Activated T-helper 1 cell treated with anti-CD3 and anti-CD28 coated beads, Interleukin-2, amount 50 U/mL, for 16 hours (primary cell): ENCODE data around the gene ERBB2.
A peak's percentile ranks its signal among the peaks of the same experiment; 100 is the strongest.
"Not testable (repeated sequence)": the region's sequence is repeated elsewhere in the genome, so short reads cannot be mapped to it uniquely, and the experiment has no call there.

Source experiments
- DNase-seq, 2 donors: peaks; one replicate each; pipeline ENCODE4 v3.0.0-alpha.2; 2020; ENCODE audit warnings: low read depth in 1 of 2, low spot score in 1 of 2

Gene ERBB2

DNA sequence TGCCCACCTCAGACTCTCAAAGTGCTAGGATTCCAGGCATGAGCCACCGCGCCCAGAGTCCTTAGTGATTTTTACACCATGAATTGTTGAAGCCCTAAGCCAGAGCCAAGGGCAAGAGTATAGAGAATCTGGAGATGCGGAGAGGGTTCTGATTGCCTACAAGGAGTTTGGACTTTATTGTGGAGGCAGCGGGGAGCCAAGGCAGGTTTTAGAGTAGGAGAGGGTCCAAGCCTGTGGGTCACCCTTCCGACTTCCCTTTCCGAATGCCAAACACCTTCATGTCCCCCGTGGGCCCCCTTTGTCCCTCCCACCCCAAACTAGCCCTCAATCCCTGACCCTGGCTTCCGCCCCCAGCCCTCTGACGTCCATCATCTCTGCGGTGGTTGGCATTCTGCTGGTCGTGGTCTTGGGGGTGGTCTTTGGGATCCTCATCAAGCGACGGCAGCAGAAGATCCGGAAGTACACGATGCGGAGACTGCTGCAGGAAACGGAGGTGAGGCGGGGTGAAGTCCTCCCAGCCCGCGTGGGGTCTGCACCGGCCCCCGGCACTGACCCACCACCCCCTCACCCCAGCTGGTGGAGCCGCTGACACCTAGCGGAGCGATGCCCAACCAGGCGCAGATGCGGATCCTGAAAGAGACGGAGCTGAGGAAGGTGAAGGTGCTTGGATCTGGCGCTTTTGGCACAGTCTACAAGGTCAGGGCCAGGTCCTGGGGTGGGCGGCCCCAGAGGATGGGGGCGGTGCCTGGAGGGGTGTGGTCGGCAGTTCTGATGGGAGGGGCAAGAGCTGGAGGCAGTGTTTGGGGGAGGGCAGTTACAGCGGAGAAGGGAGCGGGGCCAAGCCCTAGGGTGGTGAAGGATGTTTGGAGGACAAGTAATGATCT lies 23.3 kb downstream of the ERBB2 start:
- no peak for DNase-seq

DNA sequence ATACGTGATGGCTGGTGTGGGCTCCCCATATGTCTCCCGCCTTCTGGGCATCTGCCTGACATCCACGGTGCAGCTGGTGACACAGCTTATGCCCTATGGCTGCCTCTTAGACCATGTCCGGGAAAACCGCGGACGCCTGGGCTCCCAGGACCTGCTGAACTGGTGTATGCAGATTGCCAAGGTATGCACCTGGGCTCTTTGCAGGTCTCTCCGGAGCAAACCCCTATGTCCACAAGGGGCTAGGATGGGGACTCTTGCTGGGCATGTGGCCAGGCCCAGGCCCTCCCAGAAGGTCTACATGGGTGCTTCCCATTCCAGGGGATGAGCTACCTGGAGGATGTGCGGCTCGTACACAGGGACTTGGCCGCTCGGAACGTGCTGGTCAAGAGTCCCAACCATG lies 24.9 kb downstream of the ERBB2 start:
- DNase-seq: no peak

DNA sequence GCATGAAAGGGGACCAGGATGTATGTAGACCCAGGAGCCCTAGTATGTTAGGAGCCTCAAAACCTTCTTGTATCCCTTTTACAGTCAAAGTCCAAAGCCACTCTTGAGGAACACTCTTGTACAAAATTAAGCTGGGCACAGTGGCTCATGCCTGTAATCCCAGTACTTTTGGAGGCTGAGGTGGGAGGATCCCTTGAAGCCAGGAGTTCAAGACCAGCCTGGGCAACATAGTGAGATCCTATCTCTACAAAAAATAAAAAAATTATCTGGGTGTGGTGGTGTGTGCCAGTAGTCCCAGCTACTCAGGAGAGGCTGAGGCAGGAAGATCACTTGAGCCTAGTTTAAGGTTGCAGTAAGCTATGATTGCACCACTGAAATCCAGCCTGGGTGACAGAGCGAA lies 26.1 kb downstream of the ERBB2 start:
- DNase-seq: not testable (repeated sequence)

DNA sequence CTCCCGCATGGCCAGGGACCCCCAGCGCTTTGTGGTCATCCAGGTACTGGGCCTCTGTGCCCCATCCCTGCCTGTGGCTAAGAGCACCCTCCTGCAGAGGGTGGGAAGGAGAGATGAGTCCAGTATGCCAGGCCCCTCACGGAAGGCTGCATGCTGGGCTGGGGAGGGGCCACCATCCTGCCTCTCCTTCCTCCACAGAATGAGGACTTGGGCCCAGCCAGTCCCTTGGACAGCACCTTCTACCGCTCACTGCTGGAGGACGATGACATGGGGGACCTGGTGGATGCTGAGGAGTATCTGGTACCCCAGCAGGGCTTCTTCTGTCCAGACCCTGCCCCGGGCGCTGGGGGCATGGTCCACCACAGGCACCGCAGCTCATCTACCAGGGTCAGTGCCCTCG lies 26.8 kb downstream of the ERBB2 start:
- no peak for DNase-seq

DNA sequence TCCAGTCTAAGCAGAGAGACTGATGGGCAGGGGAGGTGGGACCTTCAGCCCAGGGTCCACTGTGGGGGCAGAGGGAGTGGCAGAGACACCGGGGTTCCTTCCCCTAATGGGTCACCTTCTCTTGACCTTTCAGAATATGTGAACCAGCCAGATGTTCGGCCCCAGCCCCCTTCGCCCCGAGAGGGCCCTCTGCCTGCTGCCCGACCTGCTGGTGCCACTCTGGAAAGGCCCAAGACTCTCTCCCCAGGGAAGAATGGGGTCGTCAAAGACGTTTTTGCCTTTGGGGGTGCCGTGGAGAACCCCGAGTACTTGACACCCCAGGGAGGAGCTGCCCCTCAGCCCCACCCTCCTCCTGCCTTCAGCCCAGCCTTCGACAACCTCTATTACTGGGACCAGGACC lies 27.7 kb downstream of the ERBB2 start:
- no peak for DNase-seq

DNA sequence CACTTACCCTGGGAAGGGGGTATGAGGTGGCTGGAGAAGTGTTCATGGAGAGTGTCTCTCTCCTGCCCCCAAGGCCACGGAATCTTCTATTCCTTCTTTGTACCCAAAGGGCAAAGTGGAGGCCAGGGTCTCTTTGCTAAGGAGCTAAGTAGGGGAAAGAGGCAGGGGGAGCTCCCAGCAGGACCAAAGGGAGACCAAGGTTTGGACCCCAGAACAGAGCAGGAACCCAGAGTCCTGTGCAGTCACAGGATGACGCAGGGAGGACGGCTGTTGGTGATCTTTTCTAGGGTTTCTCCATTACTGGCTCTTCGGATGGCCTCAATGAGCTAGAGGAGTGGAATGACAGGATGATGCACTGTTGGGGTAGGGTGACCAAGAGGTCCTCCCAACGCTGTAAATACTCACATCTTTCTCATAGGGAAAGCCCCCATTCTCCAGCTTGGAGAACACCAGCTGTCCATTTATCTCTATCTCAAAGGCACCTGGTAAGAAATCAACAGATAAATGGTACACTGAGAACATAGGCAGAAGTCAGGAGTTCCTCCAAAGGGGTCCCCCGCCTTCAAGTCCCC lies 29.5 kb downstream of the ERBB2 start:
- no peak for DNase-seq

DNA sequence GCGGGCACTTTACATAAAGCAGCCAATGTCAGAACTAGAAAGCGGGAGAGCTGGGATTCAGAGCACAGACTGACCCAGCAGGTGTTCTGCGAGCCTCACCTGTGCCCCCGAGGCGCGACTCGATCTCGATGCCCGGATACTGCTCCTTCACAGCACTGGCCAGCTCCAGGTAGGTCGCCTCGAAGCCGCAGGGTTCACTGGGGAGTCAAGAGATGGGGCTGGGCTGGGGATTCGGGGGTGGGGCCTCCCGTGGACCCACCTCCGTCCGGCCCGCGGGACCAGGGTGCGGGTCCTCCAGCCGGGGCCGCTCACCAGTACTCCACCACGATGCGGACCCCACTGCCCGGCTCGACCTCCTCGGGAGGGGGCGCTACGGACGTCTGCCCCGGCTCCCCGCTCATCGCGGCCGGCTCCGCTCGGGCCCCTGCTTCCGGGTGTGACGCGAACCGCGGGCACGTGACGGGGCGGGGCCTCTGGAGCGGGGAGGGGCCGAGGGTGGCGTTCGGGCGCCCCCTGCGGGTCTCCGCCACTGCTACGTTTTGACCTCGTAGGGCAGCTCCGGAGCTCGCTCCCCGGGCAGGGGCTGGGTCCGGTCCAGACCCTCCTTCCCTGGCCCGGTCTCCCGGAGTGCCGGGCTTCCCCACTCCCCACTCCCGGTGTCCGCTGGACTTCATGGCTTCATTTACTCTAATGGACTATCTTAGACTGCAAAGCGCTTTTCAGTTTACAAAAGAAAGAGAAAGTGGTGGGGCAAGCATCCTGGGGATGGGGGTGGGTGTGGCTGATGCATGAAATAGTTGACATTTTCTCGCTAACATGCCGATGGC lies 30.4 kb downstream of the ERBB2 start, which contains the start of gene MIEN1:
Gene MIEN1 (minus strand): TSS at position 438 of the 827 bp plus-strand sequence. CDS start 37 bp downstream, at position 401.
- peak; percentile 92 to 94 for DNase-seq

DNA sequence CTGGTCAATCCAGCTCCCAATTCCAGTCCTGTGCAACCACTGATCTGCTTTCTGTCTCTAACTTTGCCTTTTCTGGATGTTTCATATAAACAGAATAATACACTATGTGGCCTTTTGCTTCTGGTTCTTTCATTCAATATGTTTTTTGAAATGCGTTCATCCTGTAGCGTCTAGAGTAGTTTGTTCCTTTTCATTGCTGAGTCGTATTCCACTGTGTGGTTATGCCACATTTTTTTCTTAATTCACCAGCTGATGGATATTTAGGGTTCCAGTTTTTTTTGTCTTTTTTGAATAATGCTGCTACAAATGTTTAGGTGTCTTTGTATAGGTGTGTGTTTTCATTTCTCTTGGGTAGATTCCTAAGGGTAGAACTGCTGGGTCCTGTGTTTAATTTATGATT lies 32.7 kb downstream of the ERBB2 start:
- no peak for DNase-seq

DNA sequence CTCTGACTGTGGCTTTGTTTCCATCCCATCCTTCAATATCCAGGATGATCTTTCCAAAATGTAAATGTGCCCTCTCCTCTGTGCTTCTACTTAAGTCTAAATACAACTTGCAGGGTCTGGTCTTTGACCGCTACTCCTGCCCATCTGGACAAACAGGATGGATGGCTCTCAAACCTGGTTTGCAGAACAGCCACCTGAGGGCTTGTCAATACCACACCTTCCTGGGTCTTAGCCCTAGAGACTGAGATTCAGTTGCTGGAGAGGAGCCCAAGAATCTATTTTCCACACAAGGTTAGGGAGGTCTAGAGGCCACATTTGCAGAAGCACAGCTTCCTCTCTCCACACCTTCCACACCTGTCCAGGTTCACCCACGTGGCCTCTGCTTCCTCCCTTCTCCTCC lies 36.0 kb downstream of the ERBB2 start:
- no peak for DNase-seq

DNA sequence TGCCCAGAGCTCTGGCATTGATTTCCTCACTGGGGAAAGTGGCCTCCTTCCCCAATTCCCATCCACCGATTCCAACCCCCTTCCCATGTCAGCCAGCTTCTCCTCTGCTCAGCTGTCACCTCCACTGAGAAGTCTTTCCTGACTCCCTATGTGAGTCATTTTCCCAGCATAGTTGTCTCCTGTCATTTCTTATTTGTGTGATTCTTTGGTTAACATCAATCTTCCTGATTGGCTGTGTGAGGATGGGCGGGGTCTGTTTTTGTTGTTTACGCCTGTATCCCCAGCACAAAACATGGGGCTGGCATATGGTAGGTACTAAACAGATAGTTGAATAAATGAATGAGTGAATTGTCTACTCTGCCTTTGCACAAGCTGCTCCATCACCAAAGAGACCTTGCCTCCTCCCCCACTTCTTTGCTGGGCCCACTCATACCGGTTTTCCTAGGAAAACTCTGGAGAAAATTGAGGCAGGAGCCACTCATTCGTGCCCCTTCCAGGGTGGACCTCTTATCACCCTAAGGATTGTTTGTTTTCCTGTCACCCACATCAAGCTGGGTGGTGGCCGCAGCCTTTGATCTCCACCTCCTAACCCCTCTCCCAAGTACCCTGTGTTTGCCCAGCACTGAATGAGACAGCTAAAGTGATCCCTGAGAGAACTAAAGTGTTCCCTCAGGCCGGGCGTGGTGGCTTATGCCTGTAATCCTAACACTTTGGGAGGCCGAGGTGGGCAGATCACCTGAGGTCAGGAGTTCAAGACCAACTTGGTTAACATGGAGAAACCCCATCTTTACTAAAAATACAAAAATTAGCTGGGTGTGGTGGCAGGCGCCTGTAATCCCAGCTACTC lies 36.7 kb downstream of the ERBB2 start:
- DNase-seq: no peak

DNA sequence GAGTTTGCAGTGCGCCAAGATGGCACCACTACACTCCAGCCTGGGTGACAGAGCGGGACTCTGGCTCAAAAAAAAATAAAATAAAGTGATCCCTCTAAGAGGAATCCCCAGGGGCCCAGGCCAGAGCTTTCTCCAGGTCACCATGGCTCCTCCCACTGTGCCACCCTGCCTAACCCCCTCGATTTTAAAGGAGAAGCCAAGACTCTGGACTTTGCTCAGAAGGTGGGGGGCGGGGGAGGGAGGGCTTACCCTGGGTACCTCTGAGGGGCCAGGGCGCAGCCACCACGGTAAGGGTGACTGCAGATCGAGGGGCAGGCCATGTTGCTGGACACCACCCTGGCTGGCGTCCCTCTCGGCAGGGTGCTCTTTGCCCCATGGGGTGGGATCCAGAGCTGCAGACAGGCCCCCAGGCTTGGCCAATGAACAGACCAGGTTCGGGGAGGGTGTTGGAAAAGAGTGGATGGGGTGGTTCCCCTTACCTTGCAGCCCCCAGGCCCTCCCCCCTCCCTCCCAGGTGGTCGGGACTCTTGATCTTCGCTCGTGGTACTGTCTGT lies 37.4 kb downstream of the ERBB2 start:
- DNase-seq: no peak

DNA sequence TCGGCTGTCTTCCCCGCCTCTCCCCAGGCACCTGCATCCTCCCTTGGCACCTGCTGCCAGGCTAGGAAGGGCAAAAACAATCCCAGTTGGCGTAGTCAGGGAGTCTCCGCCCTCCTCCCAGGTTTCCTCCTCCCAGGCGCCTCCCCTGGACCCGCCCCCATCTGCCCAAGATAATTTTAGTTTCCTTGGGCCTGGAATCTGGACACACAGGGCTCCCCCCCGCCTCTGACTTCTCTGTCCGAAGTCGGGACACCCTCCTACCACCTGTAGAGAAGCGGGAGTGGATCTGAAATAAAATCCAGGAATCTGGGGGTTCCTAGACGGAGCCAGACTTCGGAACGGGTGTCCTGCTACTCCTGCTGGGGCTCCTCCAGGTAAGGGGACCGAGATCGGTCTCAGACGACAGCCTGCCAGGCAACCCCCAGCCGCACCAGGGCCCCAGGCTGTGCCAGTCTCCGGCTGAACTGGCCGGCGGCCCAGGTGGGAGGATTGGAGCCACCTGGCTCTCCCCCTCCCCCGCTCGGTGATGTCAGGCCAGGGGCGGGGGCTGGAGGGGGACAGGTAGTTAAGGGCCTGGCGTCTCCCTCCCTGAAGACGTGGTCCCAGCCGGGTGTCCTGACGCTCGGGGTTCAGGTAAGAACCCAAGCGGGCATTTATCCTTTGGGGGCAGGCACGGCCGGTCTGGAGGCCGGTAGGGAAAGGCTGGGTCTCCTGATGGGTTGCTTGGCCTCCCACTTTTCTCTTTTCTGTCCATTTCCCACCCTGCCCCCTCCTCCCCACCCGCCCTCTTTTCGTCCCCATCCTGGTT lies 38.1 kb downstream of the ERBB2 start, which contains the start of gene GRB7:
Gene GRB7 (plus strand): TSS at position 179 of the 808 bp plus-strand sequence. CDS start 4,364 bp downstream, outside the sequence.
- no peak for DNase-seq

DNA sequence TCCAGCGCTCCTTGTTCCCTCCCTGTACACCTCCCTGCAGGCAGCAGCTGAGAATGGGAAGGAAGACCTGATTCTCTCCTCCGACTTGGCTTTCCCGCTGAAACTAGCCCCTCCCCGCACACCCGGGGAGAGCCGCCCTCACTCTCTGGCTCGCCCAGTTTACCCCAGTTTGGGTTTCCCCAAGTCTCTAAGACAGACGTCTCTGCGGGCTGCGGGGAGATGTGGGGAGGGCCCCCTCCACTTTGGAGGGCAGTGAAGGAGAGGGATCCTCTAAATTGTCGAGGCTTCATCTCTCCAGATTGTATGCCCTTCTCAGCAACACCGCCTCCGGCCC lies 38.7 kb downstream of the ERBB2 start:
- no peak for DNase-seq

DNA sequence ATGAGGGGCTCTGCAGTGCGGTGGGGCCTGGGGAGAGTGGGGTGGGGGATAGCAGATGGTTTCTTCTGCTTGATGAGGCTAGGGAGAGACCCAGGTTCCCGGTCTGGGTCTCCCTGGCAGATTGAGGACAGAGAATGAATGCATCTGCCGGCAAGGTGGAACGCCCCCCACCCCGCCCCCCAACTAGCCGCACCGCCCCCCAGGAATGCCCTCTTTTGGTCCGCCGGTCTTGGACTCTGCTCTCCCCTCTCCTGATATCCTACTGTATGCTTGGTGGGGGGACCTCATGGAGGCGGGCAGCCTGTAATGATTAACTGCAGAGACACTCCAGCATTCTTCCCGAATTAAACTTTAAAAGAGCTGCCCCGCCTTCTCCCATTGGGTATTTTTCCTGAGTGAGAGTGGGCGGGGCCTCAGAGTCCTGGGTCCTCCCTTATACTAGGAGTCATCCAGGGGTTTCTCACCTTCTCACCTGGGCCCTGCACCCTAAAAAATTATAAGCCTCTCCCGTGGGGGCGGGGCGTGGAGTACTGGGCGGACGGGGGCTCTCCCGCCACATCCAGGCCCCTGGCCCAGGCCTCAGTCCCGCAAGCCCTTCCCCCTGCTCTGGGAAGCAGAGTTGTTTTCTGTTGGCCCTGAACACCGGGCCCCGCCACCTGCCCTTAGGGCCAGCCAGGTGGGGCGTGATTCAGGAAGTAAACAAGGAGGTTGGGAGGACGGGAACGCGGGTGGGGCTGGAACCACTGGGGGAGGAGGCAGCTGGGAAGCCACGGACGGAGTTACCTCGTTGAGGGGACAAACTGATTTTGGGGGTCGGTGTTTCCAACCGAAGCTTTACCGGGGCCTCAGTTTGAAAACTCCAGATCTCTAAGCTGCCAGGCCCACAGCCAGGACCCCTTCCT lies 39.4 kb downstream of the ERBB2 start:
- no peak for DNase-seq

DNA sequence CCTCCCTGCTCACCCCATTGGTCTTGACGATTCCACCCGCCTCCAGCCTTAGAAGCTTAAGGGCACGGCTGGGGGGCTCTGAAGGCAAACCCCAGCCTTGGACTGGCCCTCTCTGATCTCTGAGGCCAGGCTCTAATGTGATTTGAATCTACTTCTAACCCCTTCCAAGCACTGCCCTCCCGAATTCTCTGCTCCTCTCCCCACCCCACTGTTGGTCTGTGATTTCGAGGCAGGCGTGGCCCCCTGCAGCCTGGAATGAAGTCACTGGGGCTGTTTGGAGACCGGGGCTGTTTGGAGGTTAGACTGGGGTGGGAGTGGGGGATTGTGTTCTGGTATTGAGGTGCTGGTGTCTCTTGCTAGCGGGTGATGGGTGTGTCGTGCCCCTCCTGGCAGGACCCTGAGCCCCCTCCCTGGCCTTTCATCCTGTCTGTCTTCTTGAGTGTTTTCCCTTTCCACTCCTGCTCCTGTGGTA lies 40.1 kb downstream of the ERBB2 start:
- no peak for DNase-seq

DNA sequence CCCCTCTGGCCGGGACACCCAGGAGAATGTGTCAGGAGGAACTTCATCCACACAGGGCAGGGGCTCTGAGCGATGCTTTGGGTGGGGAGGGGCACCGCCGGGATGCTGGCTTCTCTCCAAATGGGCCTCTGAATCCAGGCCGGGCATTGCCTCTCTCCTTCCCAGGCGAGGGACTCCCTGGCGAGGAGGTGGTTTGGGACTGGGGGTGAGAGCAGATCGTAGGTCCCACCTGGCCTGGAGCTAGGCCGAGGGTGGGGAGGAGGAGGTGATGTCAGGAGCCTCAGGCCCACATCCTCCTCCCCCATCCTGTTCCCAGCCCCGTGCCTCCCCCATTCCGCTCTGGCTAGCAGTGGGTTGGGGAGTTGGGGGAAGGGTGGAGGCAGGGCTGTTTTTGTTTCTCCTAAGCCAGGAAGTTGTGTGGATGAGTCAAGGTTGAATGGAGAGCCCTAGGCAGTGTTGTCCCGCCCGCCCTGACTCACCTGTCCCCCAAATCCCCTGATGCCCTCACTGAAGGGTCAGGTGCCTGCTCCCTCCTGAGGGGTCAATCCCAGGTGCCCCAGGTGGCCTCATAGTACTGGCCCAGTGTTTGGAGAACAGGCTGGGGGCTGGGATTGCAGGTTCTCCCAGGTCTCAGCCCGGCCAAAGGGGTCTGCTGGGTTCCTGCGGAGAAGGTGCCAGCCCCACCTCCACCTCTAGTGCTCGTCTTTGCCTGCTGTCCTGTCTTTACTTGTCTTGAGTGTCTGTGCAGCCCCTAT lies 40.7 kb downstream of the ERBB2 start:
- DNase-seq: no peak

DNA sequence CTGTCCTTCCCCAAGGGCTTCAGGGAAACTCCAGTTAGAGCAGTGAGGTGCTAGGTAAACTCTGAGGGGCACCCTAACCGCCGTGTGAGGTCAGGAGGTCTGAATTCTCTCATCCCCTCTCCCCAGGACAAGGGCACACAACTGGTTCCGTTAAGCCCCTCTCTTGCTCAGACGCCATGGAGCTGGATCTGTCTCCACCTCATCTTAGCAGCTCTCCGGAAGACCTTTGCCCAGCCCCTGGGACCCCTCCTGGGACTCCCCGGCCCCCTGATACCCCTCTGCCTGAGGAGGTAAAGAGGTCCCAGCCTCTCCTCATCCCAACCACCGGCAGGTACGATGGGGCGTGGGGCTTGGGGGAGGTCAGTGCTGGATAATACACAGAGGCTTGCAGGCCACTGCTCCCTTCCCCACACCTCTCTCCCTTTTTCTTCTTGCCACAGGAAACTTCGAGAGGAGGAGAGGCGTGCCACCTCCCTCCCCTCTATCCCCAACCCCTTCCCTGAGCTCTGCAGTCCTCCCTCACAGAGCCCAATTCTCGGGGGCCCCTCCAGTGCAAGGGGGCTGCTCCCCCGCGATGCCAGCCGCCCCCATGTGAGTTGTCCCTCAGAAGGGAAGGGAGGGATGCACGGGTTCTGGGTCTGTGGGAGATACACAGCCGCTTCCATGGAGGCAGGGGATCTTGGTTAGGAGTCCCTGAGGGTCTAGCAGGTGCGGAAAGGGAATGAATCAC lies 42.4 kb downstream of the ERBB2 start:
- no peak for DNase-seq
